Fibroblast of skin of right biceps (primary cell): Measurements from ENCODE around the gene NR3C2.
"Not testable (repeated sequence)": the region's sequence is repeated elsewhere in the genome, so short reads cannot be mapped to it uniquely, and the experiment has no call there.

ENCODE experiments used
- DNase-seq: peaks from one replicate; pipeline ENCODE4 v3.0.0-alpha.2; 2013

Gene NR3C2

GRCh38 chr4:148154769-148155168 is 287.4 kb downstream of the NR3C2 start:
- DNase-seq = no peak

- DNase-seq = no peak
Observed at GRCh38 chr4:148152868-148153625, 289.2 kb downstream of the NR3C2 start.

DNA sequence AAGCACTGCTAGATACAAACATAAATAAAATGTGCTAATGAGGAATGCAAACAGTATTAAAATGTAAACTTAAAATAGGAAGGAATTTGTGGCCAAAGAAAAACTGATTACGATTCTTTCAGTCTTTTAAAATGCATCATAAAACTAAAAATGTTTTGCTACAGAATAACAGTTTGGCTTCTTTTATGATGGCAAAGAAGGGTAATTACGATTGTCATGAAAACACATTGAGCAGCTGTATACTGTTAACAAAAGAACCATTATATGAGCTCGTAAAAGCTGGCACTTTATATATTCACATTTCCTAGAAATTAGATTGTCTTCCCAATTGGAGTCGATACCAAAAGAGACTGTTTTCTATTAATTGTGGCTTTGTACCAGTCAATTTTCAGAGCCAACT is 290.4 kb downstream of the NR3C2 start:
- DNase-seq = no peak

DNA sequence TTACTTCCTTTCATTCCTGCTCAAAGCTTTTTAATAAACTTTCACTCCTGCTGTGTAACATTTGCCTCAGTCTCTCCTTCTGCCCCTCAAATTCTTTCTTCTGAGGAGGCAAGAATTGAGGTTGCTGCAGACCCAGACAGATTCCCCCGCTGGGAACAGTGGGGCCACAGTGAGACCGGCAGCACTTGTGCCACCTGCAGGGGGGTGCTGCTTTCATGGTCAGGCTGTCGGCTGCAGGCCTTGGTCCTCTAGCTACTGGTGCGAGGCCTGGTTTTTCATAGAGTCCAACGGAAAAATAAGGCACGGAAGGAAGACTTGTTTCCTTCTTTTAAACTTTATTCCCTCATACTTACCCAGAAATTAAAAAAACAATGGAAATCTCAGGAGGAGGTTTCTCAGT is 296.7 kb downstream of the NR3C2 start:
- DNase-seq = no peak

GRCh38 chr4:148143174-148143573 is 299.0 kb downstream of the NR3C2 start:
- DNase-seq = no peak

GRCh38 chr4:148141501-148141900 is 300.7 kb downstream of the NR3C2 start:
- no peak for DNase-seq

DNA sequence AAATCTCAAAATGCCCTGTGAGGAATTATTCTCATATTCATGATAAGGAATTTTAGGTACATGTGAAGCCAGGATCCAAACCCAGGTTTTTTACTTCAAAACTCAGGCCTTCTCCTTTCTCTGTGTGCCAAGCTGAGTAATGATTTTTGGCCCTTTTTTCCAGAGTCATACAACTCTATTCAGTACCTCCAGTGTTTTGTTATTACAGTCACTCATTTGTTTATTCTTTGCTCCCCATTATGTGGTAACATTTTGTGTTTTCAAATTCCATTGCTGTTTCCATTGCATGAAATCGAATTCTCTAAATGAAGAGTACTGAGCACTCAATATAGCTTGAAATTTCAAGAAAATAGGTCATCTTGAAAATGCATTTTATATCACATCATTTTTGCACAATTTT is 315.4 kb downstream of the NR3C2 start:
- DNase-seq = no peak

GRCh38 chr4:148124512-148124911 is 317.7 kb downstream of the NR3C2 start:
- no peak for DNase-seq

DNA sequence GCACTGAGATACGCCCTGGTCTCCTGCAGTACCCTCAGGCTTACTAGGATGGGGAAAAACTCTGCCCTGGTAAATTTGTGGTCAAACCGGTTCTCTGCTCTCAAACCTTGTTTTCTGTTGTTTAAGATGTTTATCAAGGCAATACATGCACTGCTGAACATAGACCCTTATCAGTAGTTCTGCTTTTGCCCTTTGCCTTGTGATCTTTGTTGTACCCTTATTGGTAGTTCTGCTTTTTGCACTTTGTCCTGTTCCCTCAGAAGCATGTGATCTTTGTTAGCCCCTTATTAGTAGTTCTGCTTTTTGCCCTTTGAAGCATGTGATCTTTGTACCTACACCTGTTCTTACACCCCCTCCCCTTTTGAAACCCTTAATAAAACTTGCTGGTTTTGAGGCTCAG is 319.1 kb downstream of the NR3C2 start:
- DNase-seq = not testable (repeated sequence)

GRCh38 chr4:148120216-148120615 is 322.0 kb downstream of the NR3C2 start:
- no peak for DNase-seq

GRCh38 chr4:148118633-148119032 is 323.6 kb downstream of the NR3C2 start:
- no peak for DNase-seq

- DNase-seq = no peak
Observed at GRCh38 chr4:148118179-148118578, 324.0 kb downstream of the NR3C2 start.

GRCh38 chr4:148116969-148117368 is 325.2 kb downstream of the NR3C2 start:
- no peak for DNase-seq

- peak; percentile 90 for DNase-seq
Observed at GRCh38 chr4:148116264-148116663, 325.9 kb downstream of the NR3C2 start.

- DNase-seq = no peak
Observed at GRCh38 chr4:148114436-148114835, 327.8 kb downstream of the NR3C2 start.

DNA sequence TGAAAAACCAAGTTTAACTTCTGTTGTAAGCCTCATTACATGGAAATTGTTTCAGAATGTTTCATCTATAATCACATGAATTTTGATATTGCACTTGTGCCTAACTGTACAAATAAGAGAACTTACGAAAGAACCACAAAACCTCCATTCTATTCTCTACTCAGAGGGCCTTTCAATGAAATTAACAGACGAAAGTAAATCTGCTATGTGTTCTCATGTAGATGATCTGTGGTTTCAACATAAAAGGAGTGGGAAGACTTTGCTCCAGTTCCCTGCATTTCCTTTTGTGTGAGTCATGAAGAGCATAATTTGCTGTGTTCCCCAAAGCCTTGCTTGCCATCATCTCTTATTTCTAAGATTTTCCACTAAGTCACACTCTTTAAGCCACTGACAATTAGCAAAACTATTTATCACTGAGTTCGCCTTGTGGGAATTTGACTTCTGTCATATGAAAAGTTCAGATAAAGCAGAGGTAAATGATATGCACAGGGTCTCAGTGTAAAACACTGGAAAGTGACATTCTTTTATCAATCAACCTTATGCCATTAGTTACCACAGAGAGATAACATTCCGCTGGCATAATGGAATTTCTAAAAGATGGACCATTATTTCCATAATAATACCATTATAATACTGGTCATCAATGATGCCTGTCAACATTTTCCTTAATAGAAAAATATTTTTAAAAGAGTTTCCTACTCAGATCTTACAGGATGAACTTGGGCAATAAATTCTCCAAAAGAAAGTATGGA is 329.8 kb downstream of the NR3C2 start:
- DNase-seq = peak; percentile 80

- DNase-seq = no peak
Observed at GRCh38 chr4:148110169-148110568, 332.0 kb downstream of the NR3C2 start.

GRCh38 chr4:148109216-148109615 is 333.0 kb downstream of the NR3C2 start:
- DNase-seq = no peak

GRCh38 chr4:148108766-148109165 is 333.4 kb downstream of the NR3C2 start:
- DNase-seq = no peak

- DNase-seq = no peak
Observed at GRCh38 chr4:148103597-148104355, 338.4 kb downstream of the NR3C2 start.

DNA sequence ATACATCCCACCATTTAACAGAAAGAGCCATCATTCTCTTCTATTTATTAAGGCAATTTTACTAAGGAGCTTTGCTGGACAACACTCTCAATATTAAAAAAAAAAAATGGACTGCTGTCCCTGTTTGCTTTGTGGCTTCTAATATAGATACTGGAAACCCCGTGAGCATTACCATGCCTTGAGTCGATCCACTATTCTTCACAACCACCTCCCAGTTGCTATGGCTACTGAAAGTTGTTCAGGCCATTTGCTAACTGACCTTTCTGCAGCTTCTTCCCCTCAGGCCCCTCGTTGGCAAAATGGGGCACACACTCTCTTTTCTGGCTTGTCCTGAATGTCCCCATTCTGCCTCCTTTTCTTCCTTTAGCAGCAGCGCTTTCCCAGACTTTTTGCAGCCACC is 340.4 kb downstream of the NR3C2 start:
- DNase-seq = no peak

DNA sequence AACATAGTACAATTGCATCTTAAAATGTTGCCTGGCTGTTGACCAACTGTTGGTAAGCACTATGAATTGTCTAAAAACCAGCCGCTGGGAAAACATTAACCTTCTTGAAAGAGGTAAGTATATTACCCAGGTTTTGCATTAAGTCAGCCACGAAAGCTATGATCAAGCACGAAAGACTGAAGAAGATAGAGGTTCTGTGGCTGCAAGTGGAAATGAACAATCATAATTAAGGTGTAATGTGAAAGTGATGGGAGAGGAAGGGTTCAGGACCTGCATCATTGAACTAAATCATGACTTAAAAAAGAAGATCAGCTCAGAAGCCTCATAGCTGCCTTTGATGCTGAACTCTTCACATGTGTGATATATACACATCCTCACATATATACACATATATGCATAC is 341.0 kb downstream of the NR3C2 start:
- DNase-seq = no peak

DNA sequence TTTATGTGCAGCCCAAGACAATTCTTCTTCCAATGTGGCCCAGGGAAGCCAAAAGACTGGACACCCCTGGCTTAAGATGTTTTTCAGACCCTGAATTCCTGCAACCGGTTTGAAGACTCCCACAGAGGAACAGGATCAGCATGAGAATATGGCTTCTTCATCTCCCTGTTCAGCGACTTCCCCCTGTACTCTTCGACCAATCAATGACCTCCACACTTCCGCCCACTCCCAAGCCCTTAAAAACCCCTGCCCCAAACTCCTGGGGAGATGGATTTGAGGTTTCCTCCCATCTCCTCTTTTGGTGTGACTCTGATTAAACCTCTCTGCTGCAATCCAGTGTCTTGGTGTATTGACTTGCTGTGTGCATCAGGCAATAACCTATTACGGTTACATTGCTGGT is 344.4 kb downstream of the NR3C2 start:
- no peak for DNase-seq
